HCT116 (cell line): ENCODE measurements around the gene TOP1. TPM values are rescaled to one million over a fixed set of nuclear protein-coding genes. Genes with fewer than 3 reads are reported as not detected.

Experiments
- ATAC-seq: fragments of 200-7000 bp; cut with Tn5 transposase; 2 replicates; pipeline ENCODE4 v1.9.1; 2020; ENCODE audit warnings: mild to moderate bottlenecking, moderate library complexity
- BruUV-seq: library from RNA; stranded (reverse); fragments of 400-500 nt; replicated peaks from 2 replicates; lab custom pipeline; 2021; lab: Mats Ljungman, UMichigan
- CTCF ChIA-PET: fragments of 300-600 bp; sonication (Branson Sonifier 250); formaldehyde crosslinking; loops from one replicate; lab custom pipeline; 2021; ENCODE audit warnings: antibody characterized with exemption; lab: Charles Lee
- POLR2A ChIA-PET: fragments of 300-600, 350-600 bp; sonication (Branson Sonifier 250); formaldehyde crosslinking; loops from one replicate; lab custom pipeline; 2021; ENCODE audit warnings: antibody characterized with exemption; lab: Charles Lee
- RAD21 ChIA-PET, 2 experiments: fragments of 300-600 bp; sonication (Branson Sonifier 250); formaldehyde crosslinking; loops; one replicate each; lab custom pipeline; 2023; ENCODE audit warnings: low total read pairs in 2 of 2; ENCODE audit not compliant: uncharacterized antibody in 2 of 2, unreplicated experiment in 2 of 2, low non-redundant PET in 1 of 2; lab: Charles Lee
- DNase-seq: peaks from one replicate; pipeline ENCODE4 v3.0.0-alpha.2; 2010; ENCODE audit warnings: low read depth, low spot score
- H2AFZ ChIP-seq: fragments of 200-600 bp; shearing (Covaris generic), sonication (generic); 2 replicates; pipeline ENCODE4 v1.6.1; 2017; ENCODE audit warnings: low read depth, mixed run types, mixed read lengths, antibody characterized with exemption, low read length; ENCODE audit not compliant: poor library complexity, severe bottlenecking
- H3K27ac ChIP-seq: 2 replicates; pipeline ENCODE4 v1.5.1; 2012; ENCODE audit warnings: low read depth, low read length
- H3K27me3 ChIP-seq: fragments of 200-600 bp; sonication (generic); 2 replicates; pipeline ENCODE4 v1.6.1; 2016; ENCODE audit warnings: mixed run types, low read length, mixed read lengths; ENCODE audit not compliant: insufficient read depth
- H3K36me3 ChIP-seq, 2 experiments: fragments of 200-500 bp in 1 of 2; fragments of 200-600 bp in 1 of 2; sonication (Bioruptor generic) in 1 of 2; sonication (generic) in 1 of 2; 2 replicates each; pipeline versions ENCODE4 v1.5.1 to v1.6.1; 2014 to 2016; ENCODE audit warnings: low read length in 2 of 2, inconsistent platforms in 1 of 2, mixed read lengths in 1 of 2, mixed run types in 1 of 2; ENCODE audit not compliant: insufficient read depth in 2 of 2, control insufficient read depth in 1 of 2
- H3K4me1 ChIP-seq, 2 experiments: fragments of 200-600 bp in 1 of 2; sonication (generic) in 1 of 2; 2 replicates each; pipeline versions ENCODE4 v1.5.1 to v1.6.1; 2012 to 2017; ENCODE audit warnings: low read length in 2 of 2, inconsistent platforms in 1 of 2, mild to moderate bottlenecking in 1 of 2, mixed read lengths in 1 of 2, mixed run types in 1 of 2, moderate library complexity in 1 of 2; ENCODE audit not compliant: insufficient read depth in 2 of 2, control insufficient read depth in 1 of 2
- H3K4me2 ChIP-seq: fragments of 200-600 bp; sonication (generic); 2 replicates; pipeline ENCODE4 v1.6.1; 2017; ENCODE audit warnings: mixed run types, low read length, mixed read lengths
- H3K4me3 ChIP-seq, 2 experiments: fragments of 200-600 bp in 1 of 2; sonication (generic) in 1 of 2; replicated peaks in 1 of 2; 2 replicates each; pipeline ENCODE4 v1.5.1; 2011 to 2016; ENCODE audit warnings: low read length in 2 of 2, control low read depth in 1 of 2, low read depth in 1 of 2, mild to moderate bottlenecking in 1 of 2, mixed read lengths in 1 of 2, mixed run types in 1 of 2
- H3K79me2 ChIP-seq: fragments of 200-600 bp; sonication (generic); 2 replicates; pipeline ENCODE4 v1.6.1; 2017; ENCODE audit warnings: mild to moderate bottlenecking, mixed run types, low read length, moderate library complexity, mixed read lengths; ENCODE audit not compliant: insufficient read depth
- H3K9ac ChIP-seq: fragments of 200-600 bp; sonication (generic); 2 replicates; pipeline ENCODE4 v1.6.1; 2016; ENCODE audit warnings: low read length, mixed read lengths
- H3K9me2 ChIP-seq: fragments of 200-600 bp; sonication (generic), shearing (Covaris generic); 2 replicates; pipeline ENCODE4 v1.6.1; 2017; ENCODE audit warnings: mixed run types, mild to moderate bottlenecking, moderate library complexity; ENCODE audit not compliant: insufficient read depth
- H3K9me3 ChIP-seq, 2 experiments: fragments of 200-500 bp in 1 of 2; fragments of 200-600 bp in 1 of 2; sonication (Bioruptor generic) in 1 of 2; sonication (generic) in 1 of 2; 2 replicates each; pipeline ENCODE4 v1.6.1; 2014 to 2017; ENCODE audit warnings: low read length in 2 of 2, mixed read lengths in 2 of 2, inconsistent platforms in 1 of 2, low read depth in 1 of 2, mild to moderate bottlenecking in 1 of 2, mixed run types in 1 of 2, moderate library complexity in 1 of 2; ENCODE audit not compliant: control insufficient read depth in 1 of 2, insufficient read depth in 1 of 2
- H4K20me1 ChIP-seq: fragments of 200-600 bp; sonication (generic), shearing (Covaris generic); 2 replicates; pipeline ENCODE4 v1.6.1; 2017; ENCODE audit warnings: mixed run types, mild to moderate bottlenecking, moderate library complexity; ENCODE audit not compliant: insufficient read depth
- CTCF ChIP-seq, 3 experiments: fragments of 200-600 bp in 1 of 3; sonication (generic) in 1 of 3; IDR thresholded peaks in 2 of 3; conservative IDR thresholded peaks in 1 of 3; 2 replicates each; pipeline ENCODE4 v1.5.1; 2012 to 2017; ENCODE audit warnings: low read depth in 2 of 3, low read length in 2 of 3, antibody characterized with exemption in 1 of 3, borderline replicate concordance in 1 of 3, control low read depth in 1 of 3, mild to moderate bottlenecking in 1 of 3, mixed read lengths in 1 of 3, mixed run types in 1 of 3, moderate library complexity in 1 of 3; ENCODE audit not compliant: insufficient read depth in 1 of 3
- EGR1 ChIP-seq: IDR thresholded peaks from 2 replicates; pipeline ENCODE4 v1.6.1; 2012; ENCODE audit warnings: low read depth
- ELF1 ChIP-seq: IDR thresholded peaks from 2 replicates; pipeline ENCODE4 v1.6.1; 2012; ENCODE audit warnings: low read depth, borderline replicate concordance
- EZH2 ChIP-seq: fragments of 200-600 bp; sonication (generic); IDR thresholded peaks from 2 replicates; pipeline ENCODE4 v1.6.1; 2017; ENCODE audit warnings: antibody characterized with exemption, mixed run types
- EZH2phosphoT487 ChIP-seq: fragments of 200-600 bp; IDR thresholded peaks from 2 replicates; pipeline ENCODE4 v1.6.1; 2018; ENCODE audit warnings: antibody characterized with exemption, borderline replicate concordance
- FOSL1 ChIP-seq: IDR thresholded peaks from 2 replicates; pipeline ENCODE4 v1.6.1; 2012; ENCODE audit warnings: low read depth
- JUND ChIP-seq: IDR thresholded peaks from 2 replicates; pipeline ENCODE4 v1.6.1; 2012
- RAD21 ChIP-seq: IDR thresholded peaks from 2 replicates; pipeline ENCODE4 v1.6.1; 2012; ENCODE audit warnings: low read depth, mild to moderate bottlenecking
- SIN3A ChIP-seq: IDR thresholded peaks from 2 replicates; pipeline ENCODE4 v1.6.1; 2012; ENCODE audit warnings: low read depth
- SP1 ChIP-seq: IDR thresholded peaks from 2 replicates; pipeline ENCODE4 v1.6.1; 2012; ENCODE audit warnings: low read depth
- TCF7L2 ChIP-seq: IDR thresholded peaks from 2 replicates; pipeline ENCODE4 v1.7.0; 2011; ENCODE audit warnings: borderline replicate concordance, inconsistent platforms; ENCODE audit not compliant: insufficient read depth, insufficient read length; ENCODE audit errors: extremely low read depth
- ZBTB33 ChIP-seq: IDR thresholded peaks from 2 replicates; pipeline ENCODE4 v1.6.1; 2011; ENCODE audit warnings: mild to moderate bottlenecking, low read length, moderate library complexity; ENCODE audit not compliant: insufficient replicate concordance; ENCODE audit errors: extremely low read depth
- ZNF274 ChIP-seq: fragments of 200-500 bp; sonication (Bioruptor generic); IDR thresholded peaks from 2 replicates; pipeline ENCODE4 v1.6.1; 2014; ENCODE audit warnings: mild to moderate bottlenecking, low read depth, low read length, inconsistent platforms
- intact Hi-C: fragments of 100-400 bp; cut with micrococcal nuclease; formaldehyde crosslinking; loops from 2 replicates; pipeline ENCODE4 v1.10.0; 2022
- total RNA-seq: library from RNA; stranded (reverse); gene quantifications from one replicate; pipeline ENCODE4 v1.2.1, GENCODE V29; 2021; ENCODE audit not compliant: unreplicated experiment
- TF ChIP-seq, protein P1 (sequence below): IDR thresholded peaks from 2 replicates; pipeline ENCODE4 v1.6.1; 2012

Gene TOP1
- total RNA-seq, 1 experiment from 2014 or later: 190 TPM

DNA sequence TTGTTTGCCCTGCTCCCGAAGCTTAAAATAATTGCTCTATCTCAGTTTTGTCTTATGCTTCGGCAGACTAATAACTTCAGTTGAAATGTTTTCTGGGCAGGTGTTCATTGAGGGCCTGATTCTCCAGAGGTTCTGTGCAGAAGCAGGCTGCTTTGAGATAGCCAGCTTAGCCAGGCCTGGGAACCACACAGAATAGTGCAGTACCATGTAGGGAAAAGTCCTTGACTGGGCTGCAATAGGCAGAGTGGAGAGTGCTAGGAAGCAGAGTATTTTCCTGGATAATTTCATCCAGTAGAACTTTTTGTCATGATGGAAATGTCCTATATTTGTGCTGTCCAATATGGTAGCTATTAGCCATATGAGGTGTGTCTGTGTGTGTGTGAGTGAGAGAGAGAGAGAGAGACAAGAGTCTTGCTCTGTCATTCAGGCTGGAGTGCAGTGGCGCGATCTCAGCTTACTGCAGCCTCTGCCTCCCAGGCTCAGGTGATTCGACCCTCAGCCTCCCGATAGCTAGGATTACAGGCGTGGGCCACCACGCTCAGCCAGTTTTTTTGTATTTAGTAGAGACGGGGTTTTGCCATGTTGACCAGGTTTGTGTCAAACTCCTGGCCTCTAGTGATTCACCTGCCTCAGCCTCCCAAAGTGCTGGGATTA, 15.9 kb downstream of the TOP1 start:
- no peak overlapping the region for H3K27ac ChIP-seq
- H3K9me3 ChIP-seq: no peaks in the 10 kb centered on the region
- RAD21 ChIA-PET: no interaction called here
- peaks cover 66% of the 10 kb centered on the region for H4K20me1 ChIP-seq
- TF ChIP-seq SP1 (no peak), FOSL1 (no peak), CTCF (IDR thresholded peaks at IDR 0.05 in 2 of 3, conservative IDR thresholded peaks at IDR 0.05 in 1 of 3; ENCODE audit: borderline replicate concordance in 1 of 3, insufficient read depth in 1 of 3, low read depth in 2 of 3, low read length in 2 of 3) (no peak), TCF7L2 (no peak), EZH2 (no peak), SIN3A (no peak), RAD21 (no peak), JUND (no peak), ZNF274 (no peak), ZBTB33 (no peak), EGR1 (no peak), EZH2phosphoT487 (no peak), ELF1 (no peak)
- TF ChIP-seq, protein P1, sequence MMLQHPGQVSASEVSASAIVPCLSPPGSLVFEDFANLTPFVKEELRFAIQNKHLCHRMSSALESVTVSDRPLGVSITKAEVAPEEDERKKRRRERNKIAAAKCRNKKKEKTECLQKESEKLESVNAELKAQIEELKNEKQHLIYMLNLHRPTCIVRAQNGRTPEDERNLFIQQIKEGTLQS: no peak
- TF ChIP-seq, all 23 proteins: peak for 0
- H3K27me3 ChIP-seq: no peaks in the 10 kb centered on the region
- peaks cover 100% of the 10 kb centered on the region for H3K79me2 ChIP-seq
- ChIA-PET CTCF (no interaction called here), POLR2A (interaction anchor here (1.8 kb wide), 1 partner anchor 13 kb away, joined by 4 read pairs; no protein-coding TSS in a partner anchor)
- H3K4me3 ChIP-seq: no peak overlapping the region
- no TSS peak for BruUV-seq
- intact Hi-C loops: loop anchor here (5.0 kb wide), 1 partner anchor 52 kb away; no protein-coding TSS in a partner anchor
- ATAC-seq (no peak), DNase-seq (no peak)
- no peak overlapping the region for H2AFZ ChIP-seq
- no peaks in the 10 kb centered on the region for H3K9me2 ChIP-seq
- H3K36me3 ChIP-seq: peaks cover 0 to 21% of the 10 kb centered on the region in 2 experiments; a peak in 1 of 4 replicates
- H3K4me1 ChIP-seq: peaks cover 28 to 61% of the 10 kb centered on the region in 2 experiments
- H3K4me2 ChIP-seq: no peak overlapping the region
- H3K9ac ChIP-seq: no peak overlapping the region
